Panc1 (cell line): ENCODE measurements around the gene WBP1L.

Source experiments
- CTCF ChIP-seq: fragments of 450-650 bp; IDR thresholded peaks from 2 replicates; pipeline ENCODE4 v1.5.1; 2017; ENCODE audit warnings: mild to moderate bottlenecking
- POLR2AphosphoS5 ChIP-seq: IDR thresholded peaks from 2 replicates; pipeline ENCODE4 v1.6.1; 2012; ENCODE audit warnings: mild to moderate bottlenecking, low read depth, low read length, moderate library complexity
- REST ChIP-seq, 2 experiments: IDR thresholded peaks; 2 replicates each; pipeline ENCODE4 v1.6.1; 2011 to 2012; ENCODE audit warnings: low read depth in 2 of 2, control low read depth in 1 of 2, low read length in 1 of 2, mild to moderate bottlenecking in 1 of 2, moderate library complexity in 1 of 2; ENCODE audit not compliant: insufficient read depth in 1 of 2
- SIN3A ChIP-seq: IDR thresholded peaks from 2 replicates; pipeline ENCODE4 v1.6.1; 2012; ENCODE audit warnings: low read depth, mild to moderate bottlenecking, low read length, moderate library complexity, borderline replicate concordance; ENCODE audit not compliant: insufficient read depth

- TF ChIP-seq CTCF (no peak), POLR2AphosphoS5 (no peak), SIN3A (no peak), REST (IDR thresholded peaks at IDR 0.05; ENCODE audit: insufficient read depth in 1 of 2, low read depth in 2 of 2, low read length in 1 of 2) (no peak)
Measured at GRCh38 chr10:102780527-102780808, 36.7 kb downstream of the WBP1L start.
